MM.1S (cell line): Measurements from ENCODE around the gene TMEM163.

Experiments
- CTCF ChIP-seq: fragments of 300-600 bp; sonication (generic); IDR thresholded peaks from 2 replicates; pipeline ENCODE4 v1.5.1; 2016; ENCODE audit warnings: antibody characterized with exemption, low read length, mixed read lengths
- EZH2 ChIP-seq: fragments of 300-600 bp; sonication (generic); optimal IDR thresholded peaks from 2 replicates; pipeline ENCODE3; 2017; ENCODE audit warnings: low read depth, mild to moderate bottlenecking, antibody characterized with exemption, low read length, mixed read lengths
- EZH2phosphoT487 ChIP-seq: fragments of 300-600 bp; sonication (generic); IDR thresholded peaks from 2 replicates; pipeline ENCODE4 v1.6.1; 2018; ENCODE audit warnings: antibody characterized with exemption, low read length

DNA sequence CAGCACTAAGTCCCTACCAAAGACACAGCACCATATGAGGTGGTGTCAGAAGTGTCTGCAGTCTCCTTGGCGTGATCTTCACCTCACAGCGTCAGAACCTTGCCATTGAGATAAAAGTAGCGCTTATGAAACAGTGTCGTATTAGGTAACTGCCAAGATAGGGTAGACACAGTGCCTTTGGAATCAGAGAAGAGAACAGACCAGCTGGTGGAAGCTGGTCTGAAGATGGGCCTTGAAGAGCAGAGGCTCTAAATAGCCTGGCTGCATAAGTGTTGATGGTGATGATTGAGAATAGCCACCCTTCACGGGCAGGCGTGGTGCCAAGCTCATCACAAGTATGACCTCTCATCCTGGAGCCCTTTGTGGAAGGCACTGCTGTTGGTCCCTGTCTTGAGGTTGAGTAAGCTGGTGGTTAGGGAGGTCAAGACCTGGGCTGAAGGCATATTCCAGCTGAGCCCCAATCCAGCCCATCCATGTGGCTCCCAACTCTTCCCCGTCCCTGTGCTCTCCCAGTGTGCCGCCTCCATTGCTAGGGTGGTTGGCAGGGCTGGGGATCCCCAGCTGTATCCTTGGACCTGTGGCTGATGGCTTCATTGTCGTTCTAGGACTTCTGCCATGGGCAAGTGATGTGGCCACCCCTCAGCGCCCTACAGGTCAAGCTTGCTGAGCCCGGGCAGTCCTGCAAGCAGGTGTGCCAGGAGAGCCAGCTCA is 277.5 kb downstream of the TMEM163 start:
- TF ChIP-seq CTCF (no peak), EZH2phosphoT487 (no peak), EZH2 (no peak)
